Activated naive CD8-positive, alpha-beta T cell treated with anti-CD3 and anti-CD28 coated beads for 36 hours (primary cell): ENCODE measurements around the gene C13orf46. TPM values are rescaled to one million over a fixed set of nuclear protein-coding genes. Genes with fewer than 3 reads are reported as not detected.
"Not testable (repeated sequence)": the region's sequence is repeated elsewhere in the genome, so short reads cannot be mapped to it uniquely, and the experiment has no call there.

ENCODE experiments used
- DNase-seq: peaks from one replicate; pipeline ENCODE4 v3.0.0; 2021
- H3K27ac Mint-ChIP-seq: one replicate; pipeline ENCODE4 v1.8.0; 2022; ENCODE audit warnings: mild to moderate bottlenecking, moderate library complexity, mixed read lengths
- H3K27me3 Mint-ChIP-seq: one replicate; pipeline ENCODE4 v1.8.0; 2022; ENCODE audit warnings: mild to moderate bottlenecking, mixed read lengths
- H3K36me3 Mint-ChIP-seq: one replicate; pipeline ENCODE4 v1.8.0; 2021; ENCODE audit warnings: mild to moderate bottlenecking, mixed read lengths
- H3K4me1 Mint-ChIP-seq: one replicate; pipeline ENCODE4 v1.8.0; 2021; ENCODE audit warnings: mixed read lengths
- H3K4me3 Mint-ChIP-seq: one replicate; pipeline ENCODE4 v1.8.0; 2022; ENCODE audit warnings: mild to moderate bottlenecking, moderate library complexity, mixed read lengths
- H3K9me3 Mint-ChIP-seq: one replicate; pipeline ENCODE4 v1.8.0; 2022; ENCODE audit warnings: mixed read lengths
- total RNA-seq, 2 experiments: library from RNA; stranded (reverse); gene quantifications; one replicate each; pipeline ENCODE4 v1.2.3, GENCODE V29; 2021

C13orf46 gene
- total RNA-seq, 2 experiments from 2014 or later: 0.96 to 0.99 TPM

DNA sequence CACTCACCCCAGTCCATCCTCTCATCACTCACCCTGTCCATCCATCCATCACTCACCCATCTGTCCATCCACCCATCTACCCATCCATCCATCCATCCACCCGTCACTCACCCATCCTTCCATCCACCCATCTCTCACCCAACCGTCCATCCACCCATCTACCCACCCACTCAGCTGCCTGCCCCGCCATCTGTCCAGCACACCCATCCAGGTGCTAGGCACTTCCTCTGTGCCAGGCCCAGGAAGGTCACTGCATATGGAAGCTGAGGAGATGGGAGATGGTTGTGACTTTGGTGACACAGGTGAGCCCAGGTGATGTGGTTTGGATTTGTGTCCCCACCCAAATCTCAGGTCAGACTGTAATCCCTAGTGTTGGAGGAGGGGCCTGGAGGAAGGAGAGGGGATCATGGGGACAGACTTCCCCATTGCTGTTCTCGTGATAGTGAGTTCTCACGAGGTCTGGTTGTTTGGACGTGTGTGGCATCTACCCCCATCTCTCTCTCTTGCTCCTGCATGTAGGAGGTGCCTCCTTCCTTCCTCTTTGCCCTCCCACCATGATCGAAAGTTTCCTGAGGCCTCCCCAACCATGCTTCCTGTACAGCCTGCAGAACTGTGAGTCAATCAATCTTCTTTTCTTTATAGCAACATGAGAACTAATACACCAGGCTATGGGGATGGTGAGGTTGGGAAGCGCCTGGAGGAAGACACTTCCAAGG, 15.9 kb upstream of the C13orf46 start:
- peak overlapping the region; percentile 62 for H3K27ac Mint-ChIP-seq
- no peaks in the 10 kb centered on the region for H3K27me3 Mint-ChIP-seq
- no peak for DNase-seq
- H3K9me3 Mint-ChIP-seq: peaks cover 4% of the 10 kb centered on the region
- no peak overlapping the region for H3K4me3 Mint-ChIP-seq
- H3K36me3 Mint-ChIP-seq: peaks cover 30% of the 10 kb centered on the region
- H3K4me1 Mint-ChIP-seq: peaks cover 3% of the 10 kb centered on the region

GRCh38 chr13:113988859-113989258, 15.0 kb upstream of the C13orf46 start:
- H3K4me1 Mint-ChIP-seq, DNase-seq, H3K4me3 Mint-ChIP-seq, H3K27ac Mint-ChIP-seq, H3K27me3 Mint-ChIP-seq, H3K9me3 Mint-ChIP-seq: not testable (repeated sequence)
- H3K36me3 Mint-ChIP-seq: peaks cover 35% of the 10 kb centered on the region

- peaks cover 22% of the 10 kb centered on the region for H3K36me3 Mint-ChIP-seq
- H3K27me3 Mint-ChIP-seq: no peaks in the 10 kb centered on the region
- DNase-seq: no peak
- H3K27ac Mint-ChIP-seq: no peak overlapping the region
- H3K4me3 Mint-ChIP-seq: no peak overlapping the region
- H3K4me1 Mint-ChIP-seq: no peaks in the 10 kb centered on the region
- H3K9me3 Mint-ChIP-seq: no peaks in the 10 kb centered on the region
These were observed 8.4 kb upstream of the C13orf46 start for GRCh38 chr13:113982296-113982661.

- Mint-ChIP-seq H3K27me3 (no peaks in the 10 kb centered on the region), H3K9me3 (no peaks in the 10 kb centered on the region), H3K4me3 (no peak overlapping the region), H3K27ac (no peak overlapping the region), H3K36me3 (peaks cover 25% of the 10 kb centered on the region), H3K4me1 (no peaks in the 10 kb centered on the region)
- DNase-seq: no peak
These were observed 7.9 kb upstream of the C13orf46 start for GRCh38 chr13:113981611-113982295.

DNA sequence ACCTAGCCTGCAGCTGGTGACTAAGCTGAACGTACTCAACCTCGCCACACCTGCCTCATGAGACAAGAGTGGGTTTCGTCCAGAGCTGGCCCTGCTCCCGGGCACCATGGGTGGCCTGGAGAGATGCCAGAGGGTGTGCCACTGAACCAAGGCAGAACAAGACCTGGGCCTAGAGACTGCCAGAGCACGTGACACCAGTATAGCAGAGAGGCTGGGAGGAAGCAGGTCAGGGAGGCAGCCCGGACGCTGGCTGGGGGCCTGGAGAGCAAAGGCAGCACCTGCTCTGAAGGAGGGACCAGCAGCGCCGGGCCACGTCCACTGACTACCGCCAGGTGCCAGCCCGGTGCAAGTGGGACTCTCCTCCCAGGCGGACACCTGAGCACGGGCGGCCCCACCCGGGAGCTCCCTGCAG, 7.3 kb upstream of the C13orf46 start:
- no peak for DNase-seq

GRCh38 chr13:113980489-113981064, 6.7 kb upstream of the C13orf46 start:
- no peaks in the 10 kb centered on the region for H3K27me3 Mint-ChIP-seq

More for the DNA sequence above, 7.3 kb upstream of the C13orf46 start:
- Mint-ChIP-seq H3K9me3 (no peaks in the 10 kb centered on the region), H3K4me3 (no peak overlapping the region), H3K36me3 (peaks cover 25% of the 10 kb centered on the region), H3K4me1 (no peaks in the 10 kb centered on the region), H3K27me3 (no peaks in the 10 kb centered on the region), H3K27ac (no peak overlapping the region)

DNA sequence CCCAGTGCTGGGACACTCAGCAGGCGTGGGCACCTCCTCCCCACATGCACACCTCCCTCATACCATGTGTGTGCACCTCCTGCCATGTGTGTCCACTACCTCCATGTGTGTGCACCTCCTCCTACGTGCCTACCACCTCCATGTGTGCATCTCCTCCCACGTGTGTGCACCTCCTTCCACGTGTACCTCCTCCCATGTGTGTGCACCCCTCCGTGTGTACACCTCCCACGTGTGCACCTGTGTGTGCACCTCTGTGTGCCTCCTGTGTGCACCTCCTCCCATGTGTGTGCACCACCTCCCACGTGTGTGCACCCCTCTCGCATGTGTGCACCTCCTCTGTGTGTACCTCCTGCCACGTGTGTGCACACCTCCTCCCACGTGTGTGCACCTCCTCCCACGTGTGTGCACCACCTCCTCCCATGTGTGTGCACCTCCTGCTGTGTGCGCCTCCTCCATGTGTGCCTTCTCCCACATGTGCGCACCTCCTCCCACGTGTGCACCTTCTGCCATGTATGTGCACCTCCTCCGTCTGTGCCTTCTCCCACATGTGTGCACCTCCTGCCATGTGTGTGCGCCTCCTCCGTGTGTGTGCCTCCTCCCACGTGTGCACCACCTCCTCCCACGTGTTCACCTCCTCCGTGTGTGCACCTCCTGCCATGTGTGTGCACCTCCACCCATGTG, 6.1 kb upstream of the C13orf46 start:
- no peak for DNase-seq
- H3K4me3 Mint-ChIP-seq: no peak overlapping the region

More at GRCh38 chr13:113980489-113981064, 6.7 kb upstream of the C13orf46 start:
- no peak for DNase-seq
- Mint-ChIP-seq H3K4me3 (no peak overlapping the region), H3K36me3 (peaks cover 27% of the 10 kb centered on the region), H3K27ac (peak overlapping the region; percentile 17), H3K4me1 (no peaks in the 10 kb centered on the region), H3K9me3 (no peaks in the 10 kb centered on the region)

DNA sequence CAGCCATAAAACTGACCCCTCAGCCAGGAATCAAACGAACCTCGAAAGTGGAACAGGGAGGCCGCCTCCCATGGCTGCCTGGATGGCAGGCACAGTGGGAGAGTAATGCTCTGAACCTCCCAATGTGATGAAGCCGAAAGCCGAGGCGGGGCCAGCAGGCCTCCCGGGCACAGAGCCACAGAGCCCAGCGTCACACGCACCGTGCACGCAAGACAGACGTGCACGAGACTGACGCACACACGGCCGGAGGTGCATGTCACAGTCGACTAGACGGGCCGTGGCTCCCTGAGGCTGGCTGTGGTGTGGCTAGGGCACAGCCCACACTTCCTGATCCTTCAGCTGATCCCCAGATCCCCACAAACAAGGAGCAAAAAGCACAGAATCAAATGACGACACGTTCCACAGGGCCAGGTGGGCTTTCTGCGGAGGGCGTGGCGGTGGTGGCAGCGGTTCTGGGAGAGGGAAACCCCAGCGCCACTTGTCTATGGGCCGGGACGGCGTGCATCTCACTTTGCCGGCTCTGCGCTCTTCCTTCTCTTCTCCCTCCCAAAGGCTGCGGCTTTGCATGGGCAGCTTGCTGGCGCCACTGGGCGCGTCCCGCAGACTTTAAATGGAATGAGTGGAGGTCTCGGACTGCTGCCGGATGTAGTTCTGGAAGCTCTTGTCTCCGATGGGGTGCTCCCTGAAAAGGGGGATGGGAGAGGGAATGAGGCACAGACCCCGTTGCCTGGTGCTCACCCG, 5.0 kb upstream of the C13orf46 start:
- no peaks in the 10 kb centered on the region for H3K4me1 Mint-ChIP-seq
- H3K27me3 Mint-ChIP-seq: no peaks in the 10 kb centered on the region
- no peak overlapping the region for H3K4me3 Mint-ChIP-seq
- peak overlapping the region; percentile 27 for H3K27ac Mint-ChIP-seq
- H3K9me3 Mint-ChIP-seq: no peaks in the 10 kb centered on the region
- no peak for DNase-seq
- peaks cover 23% of the 10 kb centered on the region for H3K36me3 Mint-ChIP-seq

More for the DNA sequence above, 6.1 kb upstream of the C13orf46 start:
- no peak overlapping the region for H3K27ac Mint-ChIP-seq
- no peaks in the 10 kb centered on the region for H3K4me1 Mint-ChIP-seq
- no peaks in the 10 kb centered on the region for H3K9me3 Mint-ChIP-seq
- no peaks in the 10 kb centered on the region for H3K27me3 Mint-ChIP-seq
- H3K36me3 Mint-ChIP-seq: peaks cover 27% of the 10 kb centered on the region

DNA sequence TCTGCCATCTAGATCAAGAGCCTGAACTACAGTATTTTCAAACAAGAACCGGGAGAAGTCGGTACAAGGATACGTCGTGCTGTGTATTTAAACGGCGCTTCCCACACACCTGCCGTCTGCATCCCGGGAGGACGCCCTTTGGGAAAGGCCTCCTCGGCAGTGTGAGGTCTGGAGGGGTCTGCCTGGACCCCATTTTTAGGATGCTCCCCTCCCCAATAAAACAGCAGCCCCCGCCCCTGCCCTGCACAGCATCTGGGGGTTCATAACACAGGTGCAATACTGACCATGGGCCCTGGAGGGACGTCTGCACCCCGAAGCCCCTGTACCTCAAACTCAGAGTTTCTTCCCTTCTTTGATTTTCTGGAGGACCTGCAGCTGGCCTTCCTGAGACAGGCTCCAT, 4.1 kb upstream of the C13orf46 start:
- Mint-ChIP-seq H3K9me3 (no peaks in the 10 kb centered on the region), H3K36me3 (peaks cover 23% of the 10 kb centered on the region), H3K27me3 (no peaks in the 10 kb centered on the region), H3K27ac (peak overlapping the region; percentile 25), H3K4me1 (no peaks in the 10 kb centered on the region), H3K4me3 (no peak overlapping the region)
- DNase-seq: no peak

DNA sequence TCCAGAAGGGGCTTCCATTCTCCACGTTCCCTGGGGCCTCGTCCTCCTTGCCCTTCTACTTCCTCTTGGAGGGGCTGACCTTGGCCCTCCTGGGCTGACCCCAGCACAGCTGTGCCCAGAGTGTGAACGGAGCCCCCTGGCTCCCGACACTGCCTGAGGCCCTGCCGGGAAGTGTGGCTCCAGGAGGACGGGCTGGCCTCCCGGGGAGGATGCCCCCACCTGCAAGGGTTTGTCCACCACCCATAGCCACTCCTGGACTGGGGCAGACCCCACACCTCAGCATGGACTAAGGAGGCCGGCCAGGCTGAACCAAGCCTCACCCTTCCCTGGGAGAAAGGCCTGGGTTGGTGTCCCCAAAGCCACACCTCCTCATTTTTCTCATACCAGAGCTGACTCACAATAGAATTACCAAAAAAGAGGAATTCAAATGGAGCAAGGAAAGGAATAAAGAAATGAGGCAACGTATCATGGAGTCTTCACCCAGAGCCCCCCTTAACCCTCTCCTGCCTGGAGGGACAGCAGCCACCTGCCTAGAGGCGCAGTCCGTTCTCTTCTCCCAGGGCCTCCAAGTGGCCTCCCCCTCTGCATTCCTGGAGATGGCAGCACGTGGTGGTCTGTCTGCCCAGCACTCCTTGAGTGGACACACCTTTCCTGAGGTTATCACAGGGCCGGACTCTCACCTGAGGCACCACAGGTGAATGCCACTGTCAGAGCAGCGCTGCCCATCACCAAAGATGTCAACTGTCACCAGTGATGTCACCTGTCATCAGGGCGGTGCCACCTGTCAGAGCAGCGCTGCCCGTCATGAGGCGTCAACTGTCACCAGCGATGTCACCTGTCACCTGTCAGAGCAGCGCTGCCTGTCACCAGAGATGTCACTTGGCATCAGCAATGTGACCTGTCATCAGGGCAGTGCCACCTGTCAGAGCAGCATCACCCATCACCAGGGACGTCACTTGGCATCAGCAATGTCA, 3.1 kb upstream of the C13orf46 start:
- no peaks in the 10 kb centered on the region for H3K4me1 Mint-ChIP-seq
- no peaks in the 10 kb centered on the region for H3K27me3 Mint-ChIP-seq
- DNase-seq: no peak
- H3K4me3 Mint-ChIP-seq: no peak overlapping the region
- peaks cover 23% of the 10 kb centered on the region for H3K36me3 Mint-ChIP-seq
- no peaks in the 10 kb centered on the region for H3K9me3 Mint-ChIP-seq
- H3K27ac Mint-ChIP-seq: peak overlapping the region; percentile 25

DNA sequence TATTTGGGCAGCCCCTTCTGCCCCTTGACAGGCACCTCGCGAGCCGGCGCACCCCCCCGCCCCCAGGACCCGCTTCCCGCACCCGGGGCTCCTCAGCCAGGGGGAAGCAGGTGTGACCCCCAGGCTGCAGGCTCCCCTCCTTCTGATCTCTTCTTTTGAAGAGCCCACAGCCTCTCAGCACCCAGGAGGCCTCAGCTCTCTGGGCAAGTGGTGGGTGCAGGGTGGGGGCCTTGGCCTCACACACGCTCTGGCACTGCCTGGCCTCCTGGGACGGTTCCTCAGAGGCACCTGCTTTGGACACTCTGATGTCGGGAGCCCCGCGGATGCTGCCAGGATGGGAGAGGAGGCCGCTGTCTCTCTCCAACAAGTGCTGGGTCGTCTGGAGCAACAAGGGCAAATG, 1.5 kb upstream of the C13orf46 start:
- H3K4me3 Mint-ChIP-seq: no peak overlapping the region
- no peak for DNase-seq
- no peak overlapping the region for H3K27ac Mint-ChIP-seq
- no peaks in the 10 kb centered on the region for H3K27me3 Mint-ChIP-seq
- peaks cover 16% of the 10 kb centered on the region for H3K36me3 Mint-ChIP-seq
- no peaks in the 10 kb centered on the region for H3K9me3 Mint-ChIP-seq
- no peaks in the 10 kb centered on the region for H3K4me1 Mint-ChIP-seq

DNA sequence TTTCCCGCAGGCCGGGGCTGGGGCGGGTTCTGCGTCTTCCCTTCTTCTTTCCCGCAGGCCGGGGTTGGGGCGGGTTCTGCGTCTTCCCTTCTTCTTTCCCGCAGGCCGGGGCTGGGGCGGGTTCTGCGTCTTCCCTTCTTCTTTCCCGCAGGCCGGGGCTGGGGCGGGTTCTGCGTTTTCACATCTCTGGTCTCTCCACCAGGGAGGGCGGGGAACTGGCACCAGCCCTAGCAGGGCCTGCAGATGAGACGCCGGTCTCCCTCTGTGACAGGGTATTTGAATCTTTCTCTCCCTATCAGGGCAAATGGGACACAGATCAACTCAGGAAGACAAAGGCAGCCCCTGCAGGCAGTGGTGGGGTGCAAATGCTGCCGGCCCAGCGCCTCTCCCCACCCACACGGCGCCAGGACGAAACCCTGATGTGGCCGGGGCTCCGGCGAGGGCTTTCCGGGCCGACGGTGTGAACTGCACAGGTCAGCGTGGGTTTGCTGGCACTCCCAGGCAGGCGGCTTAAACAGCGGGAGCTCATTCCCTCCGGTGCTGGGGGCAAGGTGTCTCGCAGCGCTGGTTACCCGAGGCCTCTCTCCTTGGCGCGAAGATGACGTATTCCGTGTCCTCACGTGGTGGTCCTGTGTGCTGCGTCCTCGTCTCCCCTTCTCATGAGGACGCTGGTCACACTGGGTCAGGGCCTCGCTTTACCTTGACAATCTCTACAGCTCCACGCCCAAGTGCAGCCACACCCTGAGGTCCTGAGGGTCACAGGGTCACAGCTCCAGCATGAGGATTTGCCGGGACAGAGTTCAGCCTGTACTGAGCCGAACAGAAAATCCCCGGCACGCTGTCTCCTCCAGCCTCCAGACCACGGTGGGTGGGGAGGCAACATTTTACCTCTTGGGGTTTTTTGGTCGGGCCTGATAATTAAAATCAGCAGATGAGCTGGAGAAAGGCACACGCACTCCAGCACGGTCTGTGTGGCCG, 717 bp upstream of the C13orf46 start:
- H3K36me3 Mint-ChIP-seq: peaks cover 9% of the 10 kb centered on the region
- H3K9me3 Mint-ChIP-seq: no peaks in the 10 kb centered on the region
- H3K27me3 Mint-ChIP-seq: no peaks in the 10 kb centered on the region

More for the DNA sequence above, 717 bp upstream of the C13orf46 start:
- H3K4me3 Mint-ChIP-seq: no peak overlapping the region
- no peak overlapping the region for H3K27ac Mint-ChIP-seq
- H3K4me1 Mint-ChIP-seq: no peaks in the 10 kb centered on the region
- no peak for DNase-seq
